Osteoblast (primary cell): ENCODE data around the gene FBXL19. TPM values are rescaled to one million over a fixed set of nuclear protein-coding genes. Genes with fewer than 3 reads are reported as not detected.

ENCODE experiments used
- DNase-seq: peaks from one replicate; pipeline ENCODE4 v3.0.0; 2011; ENCODE audit warnings: low spot score, mixed read lengths; ENCODE audit not compliant: insufficient read length; ENCODE audit errors: missing footprints
- H2AFZ ChIP-seq: 2 replicates; pipeline ENCODE4 v1.6.0; 2011; ENCODE audit warnings: mild to moderate bottlenecking, low read length
- H3K27ac ChIP-seq: 2 replicates; pipeline ENCODE4 v1.5.1; 2011; ENCODE audit warnings: mild to moderate bottlenecking, low read depth, low read length, moderate library complexity
- H3K27me3 ChIP-seq: 2 replicates; pipeline ENCODE4 v1.6.0; 2012; ENCODE audit warnings: mild to moderate bottlenecking, control low read depth, inconsistent platforms, low read length, moderate library complexity; ENCODE audit not compliant: insufficient read depth
- H3K36me3 ChIP-seq: 2 replicates; pipeline ENCODE4 v1.5.1; 2011; ENCODE audit warnings: mild to moderate bottlenecking, low read length, control low read depth, moderate library complexity; ENCODE audit not compliant: insufficient read depth
- H3K4me1 ChIP-seq: 2 replicates; pipeline ENCODE4 v1.5.1; 2011; ENCODE audit warnings: mild to moderate bottlenecking, low read length, control low read depth, moderate library complexity; ENCODE audit not compliant: insufficient read depth
- H3K4me2 ChIP-seq: 2 replicates; pipeline ENCODE4 v1.6.0; 2011; ENCODE audit warnings: mild to moderate bottlenecking, low read length; ENCODE audit not compliant: insufficient read depth
- H3K4me3 ChIP-seq: fragments of 200-600 bp; sonication (generic); 3 replicates; pipeline ENCODE4 v1.5.1; 2012; ENCODE audit warnings: mild to moderate bottlenecking, low read length, inconsistent platforms; ENCODE audit not compliant: insufficient read depth
- H3K79me2 ChIP-seq: 2 replicates; pipeline ENCODE4 v1.6.0; 2012; ENCODE audit warnings: mild to moderate bottlenecking, low read length, control low read depth, inconsistent platforms; ENCODE audit not compliant: insufficient read depth
- H3K9me3 ChIP-seq: 2 replicates; pipeline ENCODE4 v1.5.1; 2011; ENCODE audit warnings: low read depth, low read length, control low read depth
- H4K20me1 ChIP-seq: 2 replicates; pipeline ENCODE4 v1.6.0; 2012; ENCODE audit warnings: mild to moderate bottlenecking, low read length, control low read depth; ENCODE audit not compliant: insufficient read depth
- CTCF ChIP-seq: IDR thresholded peaks from 2 replicates; pipeline ENCODE4 v1.5.1; 2011; ENCODE audit warnings: mild to moderate bottlenecking, low read depth, low read length, moderate library complexity; ENCODE audit errors: extremely low read depth
- total RNA-seq: library from RNA; depleted of rRNA; stranded (reverse); fragments of >200 nt; gene quantifications from 2 replicates; pipeline ENCODE4 v1.2.3, GENCODE V29; 2012

Gene FBXL19
- total RNA-seq, 1 donor: 14.5 TPM

GRCh38 chr16:30895627-30896260 is 27.6 kb upstream of the FBXL19 start:
- Histone ChIP-seq H4K20me1 (no peaks in the 10 kb centered on the region), H3K36me3 (peaks cover 5% of the 10 kb centered on the region), H3K27me3 (no peaks in the 10 kb centered on the region), H3K79me2 (peaks cover 16% of the 10 kb centered on the region), H3K9me3 (no peaks in the 10 kb centered on the region), H3K4me2 (peak overlapping the region; percentile 74), H3K27ac (peak overlapping the region; percentile 83), H3K4me3 (peak overlapping the region; percentile 85), H3K4me1 (peaks cover 36% of the 10 kb centered on the region), H2AFZ (peak overlapping the region; percentile 85)
- no peak for TF ChIP-seq CTCF
- peak; percentile 14 for DNase-seq

GRCh38 chr16:30896261-30896888 is 27.0 kb upstream of the FBXL19 start, which contains the start of gene CTF1:
Gene CTF1 (plus strand): TSS chr16:30896614. CDS start chr16:30896644, 30 bp downstream.
- DNase-seq: peak; percentile 97
- H2AFZ ChIP-seq: peak within 1 kb of the TSS; percentile 85
- peak within 1 kb of the TSS; percentile 74 for H3K4me2 ChIP-seq
- no peaks in the 10 kb centered on the region for H3K9me3 ChIP-seq
- H3K4me1 ChIP-seq: peaks cover 39% of the 10 kb centered on the region
- no peak for TF ChIP-seq CTCF
- peak within 1 kb of the TSS; percentile 85 for H3K4me3 ChIP-seq
- H3K79me2 ChIP-seq: peaks cover 15% of the 10 kb centered on the region
- peak within 1 kb of the TSS; percentile 83 for H3K27ac ChIP-seq
- peaks cover 3% of the 10 kb centered on the region for H3K36me3 ChIP-seq
- H4K20me1 ChIP-seq: no peaks in the 10 kb centered on the region
- H3K27me3 ChIP-seq: no peaks in the 10 kb centered on the region

- peak; percentile 99 for DNase-seq
- Histone ChIP-seq H3K79me2 (peaks cover 12% of the 10 kb centered on the region), H3K27me3 (no peaks in the 10 kb centered on the region), H2AFZ (peak overlapping the region; percentile 85), H3K4me3 (peak overlapping the region; percentile 85), H3K4me2 (peak overlapping the region; percentile 74), H4K20me1 (no peaks in the 10 kb centered on the region), H3K9me3 (no peaks in the 10 kb centered on the region), H3K27ac (peak overlapping the region; percentile 83), H3K4me1 (peaks cover 41% of the 10 kb centered on the region), H3K36me3 (no peaks in the 10 kb centered on the region)
- no peak for TF ChIP-seq CTCF
These were observed 26.3 kb upstream of the FBXL19 start for GRCh38 chr16:30896889-30897733.
